CD4-positive, alpha-beta memory T cell (primary cell): Measurements from ENCODE around the gene RBMS3. TPM values are rescaled to one million over a fixed set of nuclear protein-coding genes. Genes with fewer than 3 reads are reported as not detected.

Source experiments
- CTCF ChIA-PET: fragments of 350-600 bp; sonication (Branson Sonifier 250); formaldehyde crosslinking; loops from one replicate; lab custom pipeline; 2021; ENCODE audit warnings: inconsistent platforms; ENCODE audit not compliant: partially characterized antibody; lab: Charles Lee
- POLR2A ChIA-PET: fragments of 350-600 bp; sonication (Branson Sonifier 250); formaldehyde crosslinking; loops from one replicate; lab custom pipeline; 2021; ENCODE audit not compliant: partially characterized antibody; lab: Charles Lee
- DNase-seq, 5 donors: peaks; one replicate each; pipeline versions ENCODE4 v3.0.0 to v3.0.0-alpha.2; 2020 to 2022; ENCODE audit warnings: mixed read lengths in 1 of 5
- H3K27ac ChIP-seq: one replicate; pipeline ENCODE4 v1.7.0; 2013; ENCODE audit warnings: low read depth, low read length
- H3K27me3 ChIP-seq: 2 replicates; pipeline ENCODE4 v1.7.0; 2013; ENCODE audit warnings: mild to moderate bottlenecking, low read length, moderate library complexity; ENCODE audit not compliant: insufficient read depth
- H3K36me3 ChIP-seq: 2 replicates; pipeline ENCODE4 v1.7.0; 2013; ENCODE audit warnings: mild to moderate bottlenecking, low read length, moderate library complexity; ENCODE audit not compliant: insufficient read depth
- H3K4me1 ChIP-seq: 2 replicates; pipeline ENCODE4 v1.7.0; 2013; ENCODE audit warnings: mild to moderate bottlenecking, low read length, moderate library complexity; ENCODE audit not compliant: insufficient read depth
- H3K4me3 ChIP-seq, 2 donors: one replicate each; pipeline ENCODE4 v1.7.0; 2013; ENCODE audit warnings: low read length in 2 of 2, mild to moderate bottlenecking in 1 of 2
- H3K9me3 ChIP-seq, 2 donors: one replicate each; pipeline ENCODE4 v1.7.0; 2013; ENCODE audit warnings: low read length in 2 of 2, control low read depth in 1 of 2; ENCODE audit not compliant: control insufficient read depth in 1 of 2
- H3K27ac Mint-ChIP-seq, 7 donors: one replicate each; pipeline ENCODE4 v1.8.0; 2020 to 2021; ENCODE audit warnings: mixed read lengths in 7 of 7, mild to moderate bottlenecking in 6 of 7, inconsistent platforms in 3 of 7, moderate library complexity in 3 of 7
- H3K27me3 Mint-ChIP-seq, 2 donors: one replicate each; pipeline ENCODE4 v1.8.0; 2020 to 2021; ENCODE audit warnings: mixed read lengths in 2 of 2
- H3K36me3 Mint-ChIP-seq, 2 donors: one replicate each; pipeline ENCODE4 v1.8.0; 2020 to 2021; ENCODE audit warnings: mixed read lengths in 2 of 2, inconsistent platforms in 1 of 2, mild to moderate bottlenecking in 1 of 2
- H3K4me1 Mint-ChIP-seq, 4 donors: one replicate each; pipeline ENCODE4 v1.8.0; 2020 to 2021; ENCODE audit warnings: mixed read lengths in 4 of 4, mild to moderate bottlenecking in 1 of 4
- H3K4me3 Mint-ChIP-seq, 8 donors: one replicate each; pipeline ENCODE4 v1.8.0; 2020 to 2021; ENCODE audit warnings: mixed read lengths in 8 of 8, mild to moderate bottlenecking in 7 of 8, moderate library complexity in 6 of 8, inconsistent platforms in 3 of 8
- H3K9me3 Mint-ChIP-seq, 8 donors: one replicate each; pipeline ENCODE4 v1.8.0; 2020 to 2021; ENCODE audit warnings: mixed read lengths in 8 of 8, mild to moderate bottlenecking in 5 of 8, inconsistent platforms in 3 of 8, moderate library complexity in 1 of 8
- intact Hi-C: fragments of 100-400 bp; cut with micrococcal nuclease; formaldehyde crosslinking; loops from one replicate; pipeline ENCODE4 v1.15.1; 2023
- polyA plus RNA-seq, 2 donors: library from polyadenylated mRNA; unstranded; fragments of 300-500 nt; fragmentation: Illumina TruSeq; gene quantifications; one replicate each; pipeline ENCODE4 v1.2.3, GENCODE V29; 2021
- total RNA-seq, 2 experiments: library from RNA; stranded (reverse); gene quantifications; one replicate each; pipeline ENCODE4 v1.2.3, GENCODE V29; 2021

The RBMS3 gene
- total and polyA plus RNA-seq, 4 experiments from 2014 or later, result 0.70 to 1.6 (median 1.0) TPM; not detected in 1

DNA sequence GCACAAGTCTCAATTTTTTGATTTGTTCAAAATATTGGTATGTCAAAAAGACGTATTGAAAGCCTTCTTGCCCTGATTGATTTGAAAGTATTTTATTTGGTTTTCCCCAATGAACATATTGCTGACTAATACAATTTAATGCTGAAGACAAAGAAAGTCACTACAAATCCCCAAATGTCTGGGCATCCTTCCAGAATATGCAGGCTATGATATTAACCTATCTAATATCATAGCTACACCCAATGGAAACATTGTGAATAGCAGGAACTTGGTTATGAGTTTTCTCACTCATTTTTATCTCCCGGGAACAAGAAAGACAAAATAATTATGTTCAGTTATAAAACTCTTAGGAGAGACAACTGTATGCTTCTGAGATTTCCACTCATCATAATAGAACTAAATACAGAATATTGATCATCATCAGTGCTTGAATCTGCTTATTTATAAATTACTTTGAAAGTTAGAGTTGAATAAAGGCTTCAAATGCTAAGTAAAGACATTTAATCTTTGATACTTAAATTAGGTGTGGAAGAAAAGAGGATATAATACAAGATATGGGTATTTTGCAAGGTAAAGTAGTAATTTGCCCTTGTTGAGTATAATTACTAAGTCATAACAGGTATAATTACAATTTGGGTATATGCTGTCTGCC lies 483.9 kb downstream of the RBMS3 start:
- no peaks in the 10 kb centered on the region for H3K27me3 ChIP-seq
- no peaks in the 10 kb centered on the region for H3K9me3 ChIP-seq
- Mint-ChIP-seq H3K27me3 (no peaks in the 10 kb centered on the region), H3K4me1 (no peaks in the 10 kb centered on the region), H3K27ac (no peak overlapping the region), H3K4me3 (no peak overlapping the region), H3K36me3 (no peaks in the 10 kb centered on the region), H3K9me3 (peaks cover 0 to 2% (median 0%) of the 10 kb centered on the region in 8 donors)
- ChIA-PET POLR2A (no interaction called here), CTCF (no interaction called here)
- no peaks in the 10 kb centered on the region for H3K4me1 ChIP-seq
- no peak overlapping the region for H3K27ac ChIP-seq
- DNase-seq, result no peak
- H3K36me3 ChIP-seq, result no peaks in the 10 kb centered on the region
- no peak overlapping the region for H3K4me3 ChIP-seq
- intact Hi-C loops, result no loop called here

DNA sequence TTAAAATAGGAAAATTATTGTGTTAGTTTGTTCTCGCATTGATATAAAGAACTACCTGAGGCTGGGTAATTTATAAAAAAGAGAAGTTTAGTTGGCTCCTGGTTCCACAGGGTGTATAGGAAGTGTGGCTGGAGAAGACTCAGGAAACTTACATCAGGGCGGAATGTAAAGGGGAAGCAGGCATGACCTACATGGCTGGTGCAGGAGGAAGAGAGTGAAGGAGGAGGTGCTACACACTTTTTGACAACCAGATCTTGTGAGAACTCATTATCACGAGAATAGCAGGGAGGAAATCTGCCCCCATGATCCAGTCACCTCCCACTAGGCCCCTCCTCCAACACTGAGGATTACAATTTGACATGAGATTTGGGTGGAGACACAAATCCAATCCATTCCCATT lies 490.7 kb downstream of the RBMS3 start:
- Mint-ChIP-seq H3K9me3 (peaks cover 0 to 1% (median 0%) of the 10 kb centered on the region in 8 donors), H3K4me3 (no peak overlapping the region), H3K27ac (no peak overlapping the region), H3K4me1 (no peaks in the 10 kb centered on the region), H3K36me3 (no peaks in the 10 kb centered on the region), H3K27me3 (no peaks in the 10 kb centered on the region)
- POLR2A ChIA-PET, result no interaction called here
- no peak for DNase-seq
- Histone ChIP-seq H3K4me3 (no peak overlapping the region), H3K36me3 (no peaks in the 10 kb centered on the region), H3K27ac (no peak overlapping the region), H3K27me3 (no peaks in the 10 kb centered on the region), H3K4me1 (no peaks in the 10 kb centered on the region), H3K9me3 (no peaks in the 10 kb centered on the region)
- CTCF ChIA-PET, result no interaction called here
- intact Hi-C loops, result no loop called here

DNA sequence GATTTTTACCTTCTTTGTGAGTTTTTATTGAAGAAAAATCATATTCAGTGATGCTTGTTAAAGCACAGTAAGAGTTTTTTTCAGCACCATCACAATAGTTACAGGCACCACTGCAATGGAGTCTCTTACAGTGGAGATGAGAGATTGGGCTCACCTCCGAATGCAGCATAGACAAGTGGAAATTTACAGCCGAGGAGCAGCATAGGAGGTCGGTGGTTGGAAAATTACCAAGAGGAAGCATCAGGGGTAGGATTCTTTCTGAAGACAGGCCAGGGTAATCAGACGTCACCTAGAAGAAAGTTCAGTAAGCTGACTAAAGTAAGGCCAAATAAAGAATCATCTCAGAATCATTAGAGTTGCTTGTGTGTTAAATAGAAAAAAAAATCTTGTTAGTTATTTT lies 491.6 kb downstream of the RBMS3 start:
- H3K4me1 ChIP-seq, result no peaks in the 10 kb centered on the region
- DNase-seq, result no peak
- no peak overlapping the region for H3K27ac ChIP-seq
- peaks cover 0 to 2% of the 10 kb centered on the region in 2 donors for H3K27me3 Mint-ChIP-seq
- ChIA-PET POLR2A (no interaction called here), CTCF (no interaction called here)
- no peaks in the 10 kb centered on the region for H3K27me3 ChIP-seq
- H3K4me1 Mint-ChIP-seq, result no peaks in the 10 kb centered on the region
- H3K4me3 ChIP-seq, result no peak overlapping the region
- H3K36me3 ChIP-seq, result no peaks in the 10 kb centered on the region
- H3K9me3 Mint-ChIP-seq, result peaks cover 0 to 1% (median 0%) of the 10 kb centered on the region in 8 donors
- intact Hi-C loops, result no loop called here
- H3K27ac Mint-ChIP-seq, result no peak overlapping the region
- H3K36me3 Mint-ChIP-seq, result no peaks in the 10 kb centered on the region
- no peaks in the 10 kb centered on the region for H3K9me3 ChIP-seq
- H3K4me3 Mint-ChIP-seq, result no peak overlapping the region

DNA sequence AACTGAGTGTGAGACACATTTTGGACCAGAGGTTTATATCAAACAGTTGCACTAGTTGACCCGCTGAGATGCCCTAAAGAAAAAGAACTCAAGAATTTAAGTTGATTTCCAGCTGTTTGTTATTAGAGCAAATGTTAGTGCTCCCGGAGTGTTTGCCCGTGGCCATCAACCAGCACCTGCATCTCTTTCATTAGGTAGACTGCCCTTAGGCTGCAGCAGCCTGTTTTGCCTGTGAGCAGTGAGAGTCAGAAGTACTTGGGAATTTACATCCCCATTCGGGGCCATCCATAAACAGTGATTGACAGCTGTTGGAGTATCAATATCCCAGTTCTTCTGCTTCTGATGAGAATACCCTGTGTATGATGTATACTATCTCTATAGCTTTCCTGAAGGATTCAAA lies 492.6 kb downstream of the RBMS3 start:
- H3K27me3 Mint-ChIP-seq, result peaks cover 0 to 2% of the 10 kb centered on the region in 2 donors
- no peak overlapping the region for H3K4me3 ChIP-seq
- ChIA-PET POLR2A (no interaction called here), CTCF (no interaction called here)
- H3K4me1 Mint-ChIP-seq, result no peaks in the 10 kb centered on the region
- no peaks in the 10 kb centered on the region for H3K36me3 Mint-ChIP-seq
- no peaks in the 10 kb centered on the region for H3K36me3 ChIP-seq
- H3K4me3 Mint-ChIP-seq, result no peak overlapping the region
- no peak for DNase-seq
- intact Hi-C loops, result no loop called here
- H3K4me1 ChIP-seq, result no peaks in the 10 kb centered on the region
- no peaks in the 10 kb centered on the region for H3K9me3 Mint-ChIP-seq
- no peak overlapping the region for H3K27ac ChIP-seq
- H3K9me3 ChIP-seq, result no peaks in the 10 kb centered on the region
- H3K27ac Mint-ChIP-seq, result no peak overlapping the region
- no peaks in the 10 kb centered on the region for H3K27me3 ChIP-seq

DNA sequence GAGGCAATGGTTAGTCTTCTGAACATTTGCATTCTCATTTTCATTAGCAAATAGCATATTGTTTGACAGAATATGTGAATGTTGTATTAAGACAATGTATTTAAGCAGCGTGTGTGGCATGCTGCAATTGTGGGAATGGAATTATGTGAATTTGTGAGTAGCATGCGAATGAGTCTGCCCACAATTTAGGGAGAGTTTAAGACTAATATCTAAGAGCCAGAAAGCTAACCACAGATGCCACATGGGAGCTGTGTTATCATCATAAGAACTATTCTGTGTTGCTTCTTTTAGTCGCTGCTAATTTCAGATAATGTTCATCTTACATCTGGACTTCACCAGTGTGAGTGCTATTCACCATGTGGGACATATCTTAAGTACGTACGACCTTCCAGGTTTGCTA lies 494.5 kb downstream of the RBMS3 start:
- Mint-ChIP-seq H3K27ac (no peak overlapping the region), H3K27me3 (peaks cover 0 to 2% of the 10 kb centered on the region in 2 donors), H3K36me3 (no peaks in the 10 kb centered on the region), H3K4me1 (no peaks in the 10 kb centered on the region), H3K4me3 (no peak overlapping the region), H3K9me3 (no peaks in the 10 kb centered on the region)
- H3K9me3 ChIP-seq, result no peaks in the 10 kb centered on the region
- intact Hi-C loops, result no loop called here
- CTCF ChIA-PET, result no interaction called here
- no peak overlapping the region for H3K4me3 ChIP-seq
- POLR2A ChIA-PET, result no interaction called here
- no peaks in the 10 kb centered on the region for H3K27me3 ChIP-seq
- H3K36me3 ChIP-seq, result no peaks in the 10 kb centered on the region
- DNase-seq, result no peak
- no peaks in the 10 kb centered on the region for H3K4me1 ChIP-seq
- no peak overlapping the region for H3K27ac ChIP-seq

DNA sequence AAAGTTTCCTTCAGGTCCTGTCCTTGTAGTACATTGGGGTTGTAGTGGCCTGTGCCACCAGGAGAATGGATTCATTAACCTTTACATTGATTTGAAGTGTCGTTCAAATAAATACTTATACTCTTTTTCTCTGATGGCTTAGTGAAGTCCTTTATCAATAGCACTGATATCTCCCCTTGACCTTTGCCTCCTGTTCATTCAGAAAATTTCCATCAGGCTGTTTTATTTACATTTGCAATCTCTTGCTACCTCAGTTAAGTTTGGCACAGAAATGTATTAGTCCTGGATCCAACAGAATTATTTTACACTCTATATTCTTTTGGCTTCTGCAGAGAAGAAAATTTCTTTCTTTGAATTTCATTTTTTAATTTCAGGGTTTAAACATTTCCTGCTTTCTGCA lies 497.0 kb downstream of the RBMS3 start:
- intact Hi-C loops, result no loop called here
- DNase-seq, result no peak
- H3K9me3 Mint-ChIP-seq, result peaks cover 0 to 10% (median 6%) of the 10 kb centered on the region in 8 donors
- no peaks in the 10 kb centered on the region for H3K27me3 ChIP-seq
- no peak overlapping the region for H3K4me3 ChIP-seq
- H3K4me1 Mint-ChIP-seq, result no peaks in the 10 kb centered on the region
- peaks cover 0 to 4% of the 10 kb centered on the region in 2 donors for H3K9me3 ChIP-seq
- no peak overlapping the region for H3K27ac Mint-ChIP-seq
- POLR2A ChIA-PET, result no interaction called here
- CTCF ChIA-PET, result no interaction called here
- H3K27me3 Mint-ChIP-seq, result peaks cover 0 to 2% of the 10 kb centered on the region in 2 donors
- no peak overlapping the region for H3K4me3 Mint-ChIP-seq
- no peaks in the 10 kb centered on the region for H3K36me3 Mint-ChIP-seq
- H3K36me3 ChIP-seq, result no peaks in the 10 kb centered on the region
- H3K4me1 ChIP-seq, result no peaks in the 10 kb centered on the region
- no peak overlapping the region for H3K27ac ChIP-seq

DNA sequence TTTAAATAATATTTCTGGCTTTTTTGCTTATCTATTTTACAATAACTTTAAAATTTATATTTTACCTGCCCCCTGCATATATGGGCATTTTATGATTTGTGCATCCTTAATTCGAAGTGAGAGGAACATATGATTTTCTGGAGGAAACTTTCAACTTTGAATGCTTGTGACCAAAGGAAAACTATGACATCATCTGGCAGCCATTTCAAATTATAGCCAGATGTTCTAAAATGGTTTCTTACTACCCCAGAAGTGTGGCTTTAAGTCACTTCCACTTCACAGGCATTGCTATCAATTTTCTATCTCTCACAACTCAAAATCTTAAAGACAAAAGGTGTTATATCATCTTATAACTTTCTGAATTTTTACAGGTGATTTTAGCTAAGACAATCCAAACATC lies 508.8 kb downstream of the RBMS3 start:
- Mint-ChIP-seq H3K4me3 (no peak overlapping the region), H3K36me3 (no peaks in the 10 kb centered on the region), H3K27me3 (no peaks in the 10 kb centered on the region), H3K4me1 (no peaks in the 10 kb centered on the region), H3K27ac (no peak overlapping the region), H3K9me3 (peaks cover 0 to 6% (median 0%) of the 10 kb centered on the region in 8 donors)
- Histone ChIP-seq H3K36me3 (no peaks in the 10 kb centered on the region), H3K27ac (no peak overlapping the region), H3K4me3 (no peak overlapping the region), H3K9me3 (no peaks in the 10 kb centered on the region), H3K27me3 (no peaks in the 10 kb centered on the region), H3K4me1 (no peaks in the 10 kb centered on the region)
- no peak for DNase-seq
- intact Hi-C loops, result no loop called here
- POLR2A ChIA-PET, result no interaction called here
- CTCF ChIA-PET, result no interaction called here
